Renal cortex interstitium (tissue), 15 donors: ENCODE measurements around the gene NID1. TPM values are rescaled to one million over a fixed set of nuclear protein-coding genes. Genes with fewer than 3 reads are reported as not detected.

Experiments used
- DNase-seq, 11 donors: peaks; one replicate each; pipeline ENCODE4 v3.0.0-alpha.2; 2013; ENCODE audit warnings: low read depth in 9 of 11, low spot score in 4 of 11; ENCODE audit errors: extremely low read depth in 1 of 11
- long read RNA-seq, 16 experiments: transcript quantifications; one replicate each; lab custom pipeline, GENCODE V29; 2026
- polyA plus RNA-seq, 3 donors: library from polyadenylated mRNA; unstranded; fragments of 120-200 nt; gene quantifications; one replicate each; pipeline ENCODE4 v1.2.1, GENCODE V29; 2013; ENCODE audit not compliant: insufficient read length in 3 of 3

Gene NID1
- polyA plus RNA-seq = 100 to 1,000 TPM; 149 to 193 (median 191) TPM
- long read RNA-seq, donor 1, full-length matches to known transcripts = 8 of 44 reads
- long read RNA-seq, donor 1, partial matches to known transcripts = 36 of 44 reads
- long read RNA-seq, donor 1, other reads (novel, unspliced or antisense) = 0 of 44 reads
- long read RNA-seq, donor 2, full-length matches to known transcripts = 3 of 41 reads
- long read RNA-seq, donor 2, partial matches to known transcripts = 38 of 41 reads
- long read RNA-seq, donor 2, other reads (novel, unspliced or antisense) = 0 of 41 reads
- long read RNA-seq, donor 3, full-length matches to known transcripts = 10 of 44 reads
- long read RNA-seq, donor 3, partial matches to known transcripts = 34 of 44 reads
- long read RNA-seq, donor 3, other reads (novel, unspliced or antisense) = 0 of 44 reads
- long read RNA-seq, donor 4, full-length matches to known transcripts = 7 of 15 reads
- long read RNA-seq, donor 4, partial matches to known transcripts = 8 of 15 reads
- long read RNA-seq, donor 4, other reads (novel, unspliced or antisense) = 0 of 15 reads
- long read RNA-seq, donor 5 = 0 reads
- long read RNA-seq, donor 6, full-length matches to known transcripts = 6 of 23 reads
- long read RNA-seq, donor 6, partial matches to known transcripts = 17 of 23 reads
- long read RNA-seq, donor 6, other reads (novel, unspliced or antisense) = 0 of 23 reads
- long read RNA-seq, donor 7, full-length matches to known transcripts = 5 of 45 reads
- long read RNA-seq, donor 7, partial matches to known transcripts = 40 of 45 reads
- long read RNA-seq, donor 7, other reads (novel, unspliced or antisense) = 0 of 45 reads
- long read RNA-seq, donor 8, full-length matches to known transcripts = 10 of 61 reads
- long read RNA-seq, donor 8, partial matches to known transcripts = 51 of 61 reads
- long read RNA-seq, donor 8, other reads (novel, unspliced or antisense) = 0 of 61 reads
- long read RNA-seq, donor 9, full-length matches to known transcripts = 7 of 42 reads
- long read RNA-seq, donor 9, partial matches to known transcripts = 35 of 42 reads
- long read RNA-seq, donor 9, other reads (novel, unspliced or antisense) = 0 of 42 reads
- long read RNA-seq, donor 10, full-length matches to known transcripts = 6 of 42 reads
- long read RNA-seq, donor 10, partial matches to known transcripts = 36 of 42 reads
- long read RNA-seq, donor 10, other reads (novel, unspliced or antisense) = 0 of 42 reads
- long read RNA-seq, donor 11, full-length matches to known transcripts = 7 of 24 reads
- long read RNA-seq, donor 11, partial matches to known transcripts = 17 of 24 reads
- long read RNA-seq, donor 11, other reads (novel, unspliced or antisense) = 0 of 24 reads
- long read RNA-seq, donor 12, full-length matches to known transcripts = 2 of 2 reads
- long read RNA-seq, donor 12, partial matches to known transcripts = 0 of 2 reads
- long read RNA-seq, donor 12, other reads (novel, unspliced or antisense) = 0 of 2 reads
- long read RNA-seq, donor 13, full-length matches to known transcripts = 8 of 22 reads
- long read RNA-seq, donor 13, partial matches to known transcripts = 14 of 22 reads
- long read RNA-seq, donor 13, other reads (novel, unspliced or antisense) = 0 of 22 reads
- long read RNA-seq, donor 14, full-length matches to known transcripts = 2 of 7 reads
- long read RNA-seq, donor 14, partial matches to known transcripts = 5 of 7 reads
- long read RNA-seq, donor 14, other reads (novel, unspliced or antisense) = 0 of 7 reads
- long read RNA-seq, donor 15, full-length matches to known transcripts = 5 of 10 reads
- long read RNA-seq, donor 15, partial matches to known transcripts = 5 of 10 reads
- long read RNA-seq, donor 15, other reads (novel, unspliced or antisense) = 0 of 10 reads
- long read RNA-seq, donor 16, full-length matches to known transcripts = 31 of 121 reads
- long read RNA-seq, donor 16, partial matches to known transcripts = 90 of 121 reads
- long read RNA-seq, donor 16, other reads (novel, unspliced or antisense) = 0 of 121 reads

GRCh38 chr1:236064674-236065508 lies at the start of gene NID1:
Gene NID1, minus strand, starts transcription at chr1:236065090. Its CDS starts 11 bp downstream, at chr1:236065079.
- peak in 9 of 11 donors; percentile 71 to 88 (median 85) for DNase-seq

GRCh38 chr1:236114076-236114747 lies 49.3 kb upstream of the NID1 start:
- no peak for DNase-seq

GRCh38 chr1:236113324-236114032 lies 48.6 kb upstream of the NID1 start:
- DNase-seq = no peak

- no peak for DNase-seq
Measured at GRCh38 chr1:236112332-236112627, 47.4 kb upstream of the NID1 start.

- DNase-seq = no peak
Measured at GRCh38 chr1:236111527-236112331, 46.8 kb upstream of the NID1 start.

DNA sequence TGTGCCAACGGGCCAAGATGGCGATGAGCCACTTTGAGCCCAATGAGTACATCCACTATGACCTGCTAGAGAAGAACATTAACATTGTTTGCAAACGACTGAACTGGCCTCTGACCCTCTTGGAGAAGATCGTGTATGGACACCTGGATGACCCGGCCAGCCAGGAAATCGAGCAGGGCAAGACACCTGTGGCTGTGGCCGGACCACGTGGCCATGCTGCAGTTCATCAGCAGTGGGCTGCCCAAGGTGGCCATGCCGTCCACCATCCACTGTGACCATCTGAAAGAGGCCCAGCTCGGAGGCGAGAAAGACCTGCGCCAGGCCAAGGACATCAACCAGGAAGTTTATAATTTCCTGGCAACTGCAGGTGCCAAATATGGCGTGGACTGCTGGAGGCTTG lies 45.2 kb upstream of the NID1 start:
- no peak for DNase-seq

GRCh38 chr1:236108027-236108648 lies 43.2 kb upstream of the NID1 start:
- DNase-seq = no peak

DNA sequence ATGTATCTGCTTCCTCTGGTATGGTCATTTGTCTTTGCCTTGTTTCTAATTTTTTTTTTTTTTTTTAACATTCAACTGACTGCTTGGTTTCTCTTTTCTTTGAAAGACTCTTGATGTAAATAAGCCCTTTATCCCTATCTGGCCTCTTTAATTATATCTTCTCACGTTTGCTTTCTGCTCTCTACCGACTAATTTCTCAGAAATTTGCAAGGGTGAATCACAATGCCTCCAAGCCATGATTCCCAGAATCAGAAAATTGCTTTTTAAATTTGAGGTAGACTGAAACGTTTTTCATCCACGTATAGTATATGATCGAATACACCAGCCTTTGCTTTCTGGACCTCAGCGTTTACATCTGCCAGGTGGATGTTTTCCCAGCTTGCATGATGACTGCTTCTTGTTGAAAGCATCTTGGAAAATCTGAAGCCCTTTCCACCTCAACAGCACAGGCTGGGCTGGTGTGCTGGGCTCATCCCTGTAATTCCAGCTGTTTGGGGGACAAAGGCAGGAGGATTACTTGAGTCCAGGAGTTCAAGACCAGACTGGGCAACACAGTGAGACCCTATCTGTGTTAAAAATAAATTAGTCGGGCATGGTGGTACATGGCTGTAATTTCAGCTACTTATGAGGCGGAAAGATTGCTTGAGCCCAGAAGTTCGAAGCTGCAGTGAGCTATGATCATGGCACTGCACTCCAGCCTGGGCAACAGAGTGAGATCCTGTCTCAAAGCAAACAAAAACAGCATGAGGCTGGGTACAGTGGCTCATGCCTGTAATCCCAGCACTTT lies 42.4 kb upstream of the NID1 start:
- no peak for DNase-seq

DNA sequence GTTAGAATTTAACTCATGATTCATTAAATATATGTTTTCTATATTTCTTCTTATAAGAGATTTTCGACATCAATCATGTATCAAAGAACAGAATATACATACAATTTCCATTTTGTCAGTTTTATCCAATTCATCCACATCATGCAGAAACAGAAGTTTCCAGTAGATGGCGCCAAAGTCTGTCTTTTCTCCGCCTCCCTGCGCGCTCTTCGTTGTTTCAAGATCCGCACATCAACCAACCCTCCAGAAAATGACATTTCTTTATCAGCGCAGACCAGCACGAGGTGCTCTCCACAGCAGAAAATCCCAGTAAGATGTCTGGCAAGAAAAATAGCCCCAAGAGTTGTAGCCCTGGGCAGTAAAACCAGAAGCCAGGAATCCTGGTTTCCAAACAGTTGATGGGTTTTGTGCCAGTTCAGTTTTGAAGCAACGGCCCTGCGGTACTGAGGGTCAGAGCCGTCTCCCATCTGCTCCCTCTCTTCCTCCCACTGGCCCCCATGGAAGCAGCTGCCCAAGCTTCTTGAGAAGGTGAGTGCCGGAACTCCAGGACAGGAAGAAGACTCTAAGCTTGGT lies 38.8 kb upstream of the NID1 start:
- peak; percentile 22 to 61 (median 54) for DNase-seq

DNA sequence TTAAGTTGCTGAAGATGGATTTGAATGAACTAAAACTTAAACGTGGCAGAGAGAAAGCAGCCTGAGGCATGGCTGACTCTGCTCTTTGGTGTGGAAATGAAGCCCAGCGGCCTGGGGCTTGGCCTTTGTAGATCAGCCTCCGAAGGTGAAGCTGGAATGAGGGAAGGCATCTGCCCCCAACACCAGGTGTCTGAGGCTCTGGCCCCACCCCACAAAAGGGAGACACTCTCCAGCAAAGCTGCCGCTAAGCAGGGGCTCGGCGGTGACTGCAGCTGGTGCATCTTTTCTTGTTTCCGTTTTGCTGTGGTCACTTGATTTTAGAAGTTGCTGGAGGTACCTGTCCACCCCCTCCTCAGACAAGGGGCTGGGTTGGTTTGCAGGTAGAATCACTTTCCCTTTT lies 38.2 kb upstream of the NID1 start:
- no peak for DNase-seq

DNA sequence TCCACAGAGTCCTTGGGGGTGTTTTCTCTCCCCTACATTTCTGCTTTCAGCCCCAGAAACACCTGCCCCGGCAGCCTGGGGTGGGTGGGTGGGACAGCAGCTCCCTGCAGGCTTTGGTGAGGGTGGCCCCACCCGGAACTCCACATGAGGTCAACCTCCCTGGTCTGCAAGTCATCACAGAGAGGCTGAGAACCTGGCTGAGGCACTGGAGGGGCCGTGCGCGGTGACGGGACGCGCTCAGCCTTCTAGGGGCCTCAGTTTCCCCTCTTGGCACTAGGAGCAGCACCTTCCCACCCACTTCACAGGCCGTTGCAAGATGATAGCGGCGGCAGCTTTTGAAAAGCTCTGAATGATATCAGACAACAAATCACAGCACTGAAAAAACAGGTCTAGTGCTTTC lies 37.7 kb upstream of the NID1 start:
- no peak for DNase-seq

DNA sequence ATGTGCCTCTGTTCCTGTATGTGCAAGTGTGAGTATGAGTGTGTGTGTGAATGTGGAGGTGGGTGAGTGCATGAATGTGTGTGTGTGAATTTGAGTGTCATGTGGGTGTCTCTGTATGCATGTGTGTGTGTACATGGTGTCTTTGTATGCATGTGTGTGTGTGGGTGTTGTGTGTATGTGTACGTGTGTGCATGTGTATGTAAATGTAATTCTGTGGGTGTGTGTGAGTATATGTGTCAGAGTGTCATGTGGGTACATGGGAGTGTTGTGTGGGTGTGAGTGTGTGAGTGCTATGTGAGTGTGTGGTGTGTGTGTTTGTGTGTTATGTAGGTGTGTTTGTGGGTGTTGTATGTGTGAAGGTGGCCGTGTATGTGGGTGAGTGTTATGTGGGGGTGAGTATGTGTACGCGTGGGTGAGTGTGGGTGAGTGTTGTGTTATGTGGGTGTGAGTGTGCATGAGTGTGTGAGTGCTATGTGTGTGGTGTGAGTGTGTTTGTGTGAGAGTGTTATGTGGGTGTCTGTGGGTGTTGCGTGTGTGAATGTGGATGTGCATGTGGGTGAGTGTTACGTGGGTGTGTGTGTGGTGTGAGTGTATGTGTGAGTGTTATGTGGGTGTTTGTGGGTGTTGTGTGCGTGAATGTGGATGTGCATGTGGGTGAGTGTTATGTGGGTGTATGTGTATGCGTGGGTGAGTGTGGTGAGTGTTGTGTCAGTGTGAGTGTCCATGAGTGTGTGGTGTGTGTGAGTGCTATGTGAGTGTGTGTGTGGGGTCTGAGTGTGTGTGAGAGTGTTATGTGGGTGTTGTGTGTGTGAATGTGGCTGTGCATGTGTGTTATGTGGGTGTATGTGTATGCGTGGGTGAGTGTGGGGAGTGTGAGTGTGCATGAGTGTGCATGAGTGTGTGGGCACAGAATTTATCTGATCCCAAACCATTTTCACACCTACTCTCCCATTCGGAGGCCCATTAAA lies 36.6 kb upstream of the NID1 start:
- DNase-seq = no peak

- no peak for DNase-seq
Measured at GRCh38 chr1:236100799-236101198, 35.9 kb upstream of the NID1 start.
